Prostate gland (tissue), 2 donors: ENCODE measurements around the gene ZBTB45. TPM values are rescaled to one million over a fixed set of nuclear protein-coding genes. Genes with fewer than 3 reads are reported as not detected.

ENCODE experiments used
- DNase-seq: peaks from one replicate; pipeline ENCODE4 v3.0.0-alpha.2; 2019; ENCODE audit warnings: low spot score
- H3K27ac ChIP-seq, 2 donors: fragments of 200-600 bp; sonication (generic); 2 replicates each; pipeline ENCODE4 v1.5.1; 2017 to 2019
- H3K27me3 ChIP-seq: fragments of 200-600 bp; sonication (generic); replicated peaks from 2 replicates; pipeline ENCODE4 v1.5.1; 2019; ENCODE audit not compliant: insufficient read depth
- H3K36me3 ChIP-seq, 2 donors: fragments of 200-600 bp; sonication (generic); 1 replicate in 1 of 2; 2 replicates in 1 of 2; pipeline versions ENCODE4 v1.5.1 to v1.8.1; 2017 to 2019
- H3K4me1 ChIP-seq: fragments of 200-600 bp; sonication (generic); replicated peaks from 2 replicates; pipeline ENCODE4 v1.5.1; 2019
- H3K4me3 ChIP-seq, 2 donors: fragments of 200-600 bp; sonication (generic); 2 replicates each; pipeline ENCODE4 v1.5.1; 2017 to 2019
- H3K9me3 ChIP-seq: fragments of 200-600 bp; sonication (generic); 2 replicates; pipeline ENCODE4 v1.5.1; 2017
- POLR2A ChIP-seq: fragments of 450-650 bp; IDR thresholded peaks from one replicate; pipeline ENCODE4 v1.6.1; 2016; ENCODE audit warnings: antibody characterized with exemption, mild to moderate bottlenecking
- POLR2AphosphoS5 ChIP-seq: sonication (generic); formaldehyde crosslinking; IDR thresholded peaks from one replicate; pipeline ENCODE4 v1.6.1; 2017; ENCODE audit warnings: antibody characterized with exemption
- WGBS: methylation state at CpG from one replicate; pipeline ENCODE4 v1.1.5; 2018; 5-methylcytosine and 5-hydroxymethylcytosine counted together
- intact Hi-C: fragments of 100-400 bp; cut with DNase I; formaldehyde crosslinking; loops from one replicate; pipeline ENCODE4 v1.14.2; 2022
- total RNA-seq, 2 donors: library from RNA; depleted of rRNA; stranded (reverse); fragments of >200 nt; gene quantifications; one replicate each; pipeline ENCODE4 v1.1.0, GENCODE V29; 2016
- TF ChIP-seq, protein P1 (sequence below), 4 experiments: fragments of 200-600 bp in 2 of 4; fragments of 450-650 bp in 2 of 4; sonication (generic) in 2 of 4; IDR thresholded peaks; 1 replicate in 3 of 4; 2 replicates in 1 of 4; pipeline ENCODE4 v1.5.1; 2016 to 2019; ENCODE audit warnings: antibody characterized with exemption in 4 of 4, mild to moderate bottlenecking in 2 of 4, moderate library complexity in 2 of 4

The ZBTB45 gene
- total RNA-seq, 2 donors from 2014 or later, result 22.0 to 24.0 TPM

DNA sequence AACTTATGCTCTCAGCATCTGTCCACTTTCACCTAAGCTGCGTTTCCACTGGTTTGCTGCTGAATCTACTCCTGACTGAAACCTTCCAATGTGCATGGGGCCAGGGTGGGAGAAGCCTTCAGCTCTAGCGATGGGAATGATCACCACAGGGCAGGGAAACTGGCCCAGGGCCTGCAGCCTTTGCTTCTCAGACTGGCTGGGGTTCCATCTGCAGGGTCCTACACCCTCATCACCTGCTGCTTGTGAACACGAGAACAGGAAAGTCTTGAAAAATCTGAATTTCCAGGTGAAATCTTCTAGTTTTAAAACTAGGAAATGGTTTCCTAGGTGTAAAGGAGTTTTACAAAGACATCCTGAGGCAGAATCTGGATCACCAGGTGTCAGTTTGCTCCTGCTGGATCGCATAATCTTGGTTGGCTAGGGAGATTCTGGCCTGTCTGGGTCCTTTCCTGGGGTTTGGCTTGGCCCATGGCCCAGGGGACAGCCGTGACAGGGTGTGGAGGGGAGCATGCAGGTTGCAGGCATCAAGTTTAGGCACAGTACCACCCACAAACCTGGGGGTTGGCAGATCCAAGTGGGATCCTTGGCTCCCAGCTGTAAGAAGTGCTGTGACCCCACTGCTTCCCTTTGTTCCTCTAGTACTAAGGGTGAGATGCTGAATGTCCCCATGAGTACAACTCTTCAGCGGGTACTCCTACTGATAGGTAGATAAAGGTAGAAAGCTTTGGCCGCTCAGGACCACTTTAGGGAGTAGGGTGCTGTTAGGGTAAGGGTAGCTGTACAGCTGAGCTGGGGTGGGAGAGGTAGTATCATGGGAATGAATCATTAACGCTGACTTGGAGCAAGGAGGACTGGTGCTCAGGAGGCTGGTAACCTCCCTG is 40.6 kb upstream of the ZBTB45 start:
- Histone ChIP-seq H3K36me3 (no peaks in the 10 kb centered on the region), H3K27ac (peak overlapping the region; percentile 100), H3K27me3 (no peaks in the 10 kb centered on the region), H3K4me1 (peaks cover 20% of the 10 kb centered on the region), H3K4me3 (peak overlapping the region in 1 of 2 donors; percentile 81), H3K9me3 (no peaks in the 10 kb centered on the region)
- intact Hi-C loops, result no loop called here
- TF ChIP-seq POLR2A (no peak), POLR2AphosphoS5 (no peak)
- TF ChIP-seq, protein P1, sequence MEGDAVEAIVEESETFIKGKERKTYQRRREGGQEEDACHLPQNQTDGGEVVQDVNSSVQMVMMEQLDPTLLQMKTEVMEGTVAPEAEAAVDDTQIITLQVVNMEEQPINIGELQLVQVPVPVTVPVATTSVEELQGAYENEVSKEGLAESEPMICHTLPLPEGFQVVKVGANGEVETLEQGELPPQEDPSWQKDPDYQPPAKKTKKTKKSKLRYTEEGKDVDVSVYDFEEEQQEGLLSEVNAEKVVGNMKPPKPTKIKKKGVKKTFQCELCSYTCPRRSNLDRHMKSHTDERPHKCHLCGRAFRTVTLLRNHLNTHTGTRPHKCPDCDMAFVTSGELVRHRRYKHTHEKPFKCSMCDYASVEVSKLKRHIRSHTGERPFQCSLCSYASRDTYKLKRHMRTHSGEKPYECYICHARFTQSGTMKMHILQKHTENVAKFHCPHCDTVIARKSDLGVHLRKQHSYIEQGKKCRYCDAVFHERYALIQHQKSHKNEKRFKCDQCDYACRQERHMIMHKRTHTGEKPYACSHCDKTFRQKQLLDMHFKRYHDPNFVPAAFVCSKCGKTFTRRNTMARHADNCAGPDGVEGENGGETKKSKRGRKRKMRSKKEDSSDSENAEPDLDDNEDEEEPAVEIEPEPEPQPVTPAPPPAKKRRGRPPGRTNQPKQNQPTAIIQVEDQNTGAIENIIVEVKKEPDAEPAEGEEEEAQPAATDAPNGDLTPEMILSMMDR (IDR thresholded peaks at IDR 0.05), result no peak
- no peak for DNase-seq
- WGBS, result 73% methylated on average over 8 of the region's 8 CpGs

DNA sequence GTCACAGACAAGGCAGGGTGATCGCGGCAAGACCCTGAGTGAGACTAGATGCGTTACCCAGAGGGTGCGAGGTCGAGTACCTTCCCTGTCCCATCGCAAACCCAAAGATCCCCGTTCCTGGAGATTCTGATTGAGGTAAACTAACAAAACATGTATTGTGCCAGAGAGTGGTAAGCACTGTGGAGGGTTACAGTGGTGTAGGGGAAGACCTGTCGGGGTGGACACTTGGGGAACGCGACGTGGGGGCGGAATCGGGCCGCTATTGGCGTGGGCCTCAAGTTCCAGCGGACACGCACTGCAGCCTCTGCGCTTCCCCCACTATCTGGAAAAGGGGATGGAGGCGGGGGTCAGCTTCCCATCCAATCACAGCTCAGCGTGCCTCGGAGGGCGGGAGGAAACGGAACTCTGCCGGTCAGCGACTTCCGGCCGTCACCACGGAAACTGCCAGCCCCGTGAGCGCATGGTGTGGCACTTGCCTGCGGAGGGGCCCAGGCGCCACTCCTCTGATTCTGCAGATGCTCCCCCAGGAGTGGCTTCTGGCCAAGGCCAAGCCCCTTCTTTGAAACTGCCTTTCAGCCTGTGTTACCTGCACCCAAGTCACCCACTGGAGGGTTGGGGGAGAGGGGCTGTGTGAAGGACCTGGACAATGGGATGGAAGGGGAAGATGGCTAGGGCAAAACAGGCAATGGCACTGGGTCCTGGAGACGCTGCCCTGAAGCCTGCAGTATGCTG is 39.8 kb upstream of the ZBTB45 start:
- peaks cover 20% of the 10 kb centered on the region for H3K4me1 ChIP-seq

DNA sequence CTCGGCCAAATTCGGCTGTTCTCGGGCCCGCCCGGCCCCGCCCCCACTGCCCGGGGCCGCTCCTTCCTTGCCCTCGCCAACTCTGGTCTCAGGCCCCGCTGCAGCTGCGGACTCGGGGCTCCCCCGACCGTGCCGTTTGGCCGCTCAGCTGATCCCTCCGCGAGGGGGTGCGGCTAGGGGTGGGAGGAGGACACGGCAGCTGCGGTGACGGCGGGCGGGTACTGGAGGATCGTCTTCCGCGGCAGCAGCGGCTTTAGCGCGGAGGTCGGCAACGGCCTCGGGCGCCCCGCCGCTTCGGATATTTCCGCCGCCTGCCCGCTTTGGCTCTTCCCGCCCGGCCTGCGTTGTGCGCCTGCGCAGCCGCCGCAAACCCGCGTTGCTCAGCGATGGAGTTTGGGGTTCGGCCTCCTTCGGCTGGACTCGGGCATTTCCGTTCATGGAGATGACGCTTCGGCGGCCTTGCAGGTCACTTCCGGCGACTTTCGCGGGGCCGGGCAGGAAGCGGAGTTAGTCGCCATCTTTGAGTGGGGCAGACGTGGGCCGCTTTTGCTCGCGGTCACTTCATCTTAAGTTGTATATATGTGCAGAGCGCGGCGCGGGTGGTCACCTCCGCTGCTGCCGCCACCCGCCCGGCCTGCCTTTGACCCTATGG is 39.1 kb upstream of the ZBTB45 start:
- Histone ChIP-seq H3K36me3 (no peaks in the 10 kb centered on the region), H3K4me3 (peak overlapping the region; percentile 76 to 81), H3K4me1 (peaks cover 23% of the 10 kb centered on the region), H3K27ac (peak overlapping the region; percentile 100), H3K27me3 (no peaks in the 10 kb centered on the region), H3K9me3 (no peaks in the 10 kb centered on the region)
- peak; percentile 98 for DNase-seq
- WGBS, result 0% methylated on average over 72 of the region's 76 CpGs
- TF ChIP-seq, protein P1 (IDR thresholded peaks at IDR 0.05), result no peak
- peak; percentile 88 for TF ChIP-seq POLR2AphosphoS5
- peak; percentile 27 for TF ChIP-seq POLR2A
- intact Hi-C loops, result loop anchor here (2.0 kb wide), 1 partner anchor 14 kb away; the partner anchor contains the start of gene MZF1

More for the DNA sequence above, 39.8 kb upstream of the ZBTB45 start:
- H3K27me3 ChIP-seq, result no peaks in the 10 kb centered on the region
- peak; percentile 76 for TF ChIP-seq POLR2AphosphoS5
- TF ChIP-seq, protein P1 (IDR thresholded peaks at IDR 0.05), result no peak
- DNase-seq, result peak; percentile 87
- peak overlapping the region; percentile 100 for H3K27ac ChIP-seq
- intact Hi-C loops, result loop anchor here (2.0 kb wide), 1 partner anchor 13 kb away; the partner anchor contains the start of gene MZF1
- H3K9me3 ChIP-seq, result no peaks in the 10 kb centered on the region
- H3K36me3 ChIP-seq, result no peaks in the 10 kb centered on the region
- WGBS, result 2% methylated on average over 31 of the region's 33 CpGs
- peak overlapping the region; percentile 76 to 81 for H3K4me3 ChIP-seq

DNA sequence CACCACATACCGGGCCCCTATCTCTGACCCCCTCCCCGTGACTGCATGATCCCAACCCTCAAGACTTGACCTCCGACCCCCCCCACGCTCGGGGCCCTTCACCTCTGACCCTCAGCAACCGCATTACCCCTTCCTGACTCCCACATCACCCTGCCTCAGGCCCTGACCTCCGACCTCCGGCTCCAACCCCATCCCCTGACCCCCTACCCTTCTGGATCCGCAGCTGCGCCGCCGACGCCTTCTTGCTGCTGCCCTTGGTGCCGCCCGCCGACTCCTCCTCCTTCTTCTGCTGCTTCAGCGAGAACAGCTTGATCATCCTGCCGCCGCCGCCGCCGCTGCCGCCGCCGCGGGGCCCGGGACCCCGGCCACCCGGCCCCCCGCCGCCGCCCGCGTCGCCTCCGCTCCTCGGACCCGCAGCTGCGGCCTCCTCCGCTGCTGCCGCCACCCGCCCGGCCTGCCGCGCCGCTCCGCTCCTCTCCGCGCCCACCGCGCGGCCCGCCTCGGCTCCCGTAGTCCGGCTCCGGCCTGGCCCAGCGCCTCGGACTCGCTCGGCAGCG is 38.5 kb upstream of the ZBTB45 start, which contains the start of gene UBE2M:
TSS of gene UBE2M (minus strand) at position 546 of the 557 bp plus-strand sequence. CDS start at position 316, 230 bp downstream.
- H3K27ac ChIP-seq, result peak within 1 kb of the TSS; percentile 100
- intact Hi-C loops, result loop anchor here (2.0 kb wide), 1 partner anchor 15 kb away; the partner anchor contains the start of gene MZF1
- H3K27me3 ChIP-seq, result no peaks in the 10 kb centered on the region
- H3K4me1 ChIP-seq, result peaks cover 23% of the 10 kb centered on the region
- H3K36me3 ChIP-seq, result no peaks in the 10 kb centered on the region
- H3K4me3 ChIP-seq, result peak within 1 kb of the TSS; percentile 76 to 81
- peak; percentile 35 for DNase-seq
- TF ChIP-seq POLR2AphosphoS5 (no peak), POLR2A (no peak)
- TF ChIP-seq, protein P1 (IDR thresholded peaks at IDR 0.05), result no peak
- no peaks in the 10 kb centered on the region for H3K9me3 ChIP-seq
- WGBS, result 2% methylated on average over 58 of the region's 62 CpGs
